Activated T-helper 1 cell treated with anti-CD3 and anti-CD28 coated beads, Interleukin-2, amount 50 U/mL, for 16 hours (primary cell): ENCODE measurements around the gene SLF2.

Experiments used
- DNase-seq, 2 donors: peaks; one replicate each; pipeline ENCODE4 v3.0.0-alpha.2; 2020; ENCODE audit warnings: low read depth in 1 of 2, low spot score in 1 of 2

Gene SLF2

GRCh38 chr10:100997360-100998182, 84.8 kb downstream of the SLF2 start:
- DNase-seq, result peak; percentile 54 to 61

- peak; percentile 38 to 48 for DNase-seq
Measured at GRCh38 chr10:100998183-100998990, 85.6 kb downstream of the SLF2 start.

GRCh38 chr10:100998991-100999741, 86.4 kb downstream of the SLF2 start:
- DNase-seq, result peak; percentile 59 to 67

- no peak for DNase-seq
Measured at GRCh38 chr10:100999742-101000126, 87.0 kb downstream of the SLF2 start, which contains the start of gene LZTS2. Gene LZTS2, plus strand, starts transcription at chr10:100999808. Its CDS starts 2,731 bp downstream, at chr10:101002539.

- no peak for DNase-seq
Measured at GRCh38 chr10:101000127-101000914, 87.6 kb downstream of the SLF2 start.

- no peak for DNase-seq
Measured at GRCh38 chr10:101000915-101001658, 88.3 kb downstream of the SLF2 start.

GRCh38 chr10:101001659-101002035, 88.9 kb downstream of the SLF2 start:
- DNase-seq, result no peak

- DNase-seq, result no peak
Measured at GRCh38 chr10:101002456-101002855, 89.7 kb downstream of the SLF2 start.

- no peak for DNase-seq
Measured at GRCh38 chr10:101003639-101004206, 91.0 kb downstream of the SLF2 start.

GRCh38 chr10:101005361-101005760, 92.6 kb downstream of the SLF2 start:
- no peak for DNase-seq

- DNase-seq, result no peak
Measured at GRCh38 chr10:101005869-101006567, 93.3 kb downstream of the SLF2 start.

GRCh38 chr10:101006593-101007098, 93.9 kb downstream of the SLF2 start:
- no peak for DNase-seq

GRCh38 chr10:101007099-101007711, 94.4 kb downstream of the SLF2 start:
- DNase-seq, result no peak

GRCh38 chr10:101007915-101008822, 95.4 kb downstream of the SLF2 start:
- DNase-seq, result no peak

GRCh38 chr10:101008823-101009423, 96.2 kb downstream of the SLF2 start:
- no peak for DNase-seq

GRCh38 chr10:101010329-101010728, 97.6 kb downstream of the SLF2 start:
- DNase-seq, result no peak
